GM18526 (cell line): Measurements from ENCODE around the gene LDLRAD2.

Source experiments
- POLR2A ChIP-seq: IDR thresholded peaks from 3 replicates; pipeline ENCODE4 v1.6.1; 2011; ENCODE audit not compliant: insufficient read length; ENCODE audit errors: extremely low read depth

Gene LDLRAD2

DNA sequence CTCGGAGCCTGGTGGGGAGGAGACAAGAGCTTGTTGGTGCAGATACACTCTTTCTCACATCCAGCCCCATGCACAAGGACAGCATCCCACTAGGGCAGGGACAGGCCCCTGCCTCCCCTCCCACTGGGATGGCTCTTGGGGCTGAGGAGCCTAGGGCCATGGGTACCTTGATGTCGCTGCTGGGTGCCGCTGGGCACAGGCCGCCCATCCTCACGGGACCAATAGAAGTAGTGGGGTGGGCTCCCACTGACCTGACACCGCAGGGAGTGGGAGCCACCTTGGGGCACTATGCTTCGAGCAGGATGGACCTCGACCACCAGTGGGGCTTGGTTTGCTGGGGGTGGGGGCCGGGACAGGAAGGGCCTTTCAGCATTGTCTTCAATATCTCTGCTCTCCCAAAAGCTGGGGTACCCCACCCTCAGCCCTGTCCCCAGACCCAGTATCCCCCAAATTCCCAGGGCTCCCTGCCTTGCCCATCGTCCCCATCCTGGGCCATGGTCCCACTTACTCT is 47.7 kb downstream of the LDLRAD2 start:
- no peak for TF ChIP-seq POLR2A

DNA sequence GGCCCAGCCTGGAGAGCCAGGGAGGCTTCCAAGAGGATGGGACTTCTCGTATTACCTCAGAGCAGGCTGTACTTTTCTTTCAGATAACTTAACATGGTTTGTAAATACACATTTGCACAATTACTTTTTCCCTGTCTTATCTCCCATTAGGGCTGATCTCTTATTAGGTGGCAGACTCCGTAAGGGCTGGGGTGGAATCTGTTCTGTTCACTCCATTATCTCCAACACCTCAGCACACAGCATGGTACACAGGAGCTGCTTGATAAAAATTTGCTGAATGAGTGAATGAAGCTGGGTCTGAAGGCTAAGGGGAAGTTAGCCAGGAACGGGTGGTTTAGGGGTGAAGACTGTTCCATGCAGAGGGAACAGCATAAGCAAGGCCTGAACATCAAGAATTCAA is 48.9 kb downstream of the LDLRAD2 start:
- TF ChIP-seq POLR2A, result no peak

DNA sequence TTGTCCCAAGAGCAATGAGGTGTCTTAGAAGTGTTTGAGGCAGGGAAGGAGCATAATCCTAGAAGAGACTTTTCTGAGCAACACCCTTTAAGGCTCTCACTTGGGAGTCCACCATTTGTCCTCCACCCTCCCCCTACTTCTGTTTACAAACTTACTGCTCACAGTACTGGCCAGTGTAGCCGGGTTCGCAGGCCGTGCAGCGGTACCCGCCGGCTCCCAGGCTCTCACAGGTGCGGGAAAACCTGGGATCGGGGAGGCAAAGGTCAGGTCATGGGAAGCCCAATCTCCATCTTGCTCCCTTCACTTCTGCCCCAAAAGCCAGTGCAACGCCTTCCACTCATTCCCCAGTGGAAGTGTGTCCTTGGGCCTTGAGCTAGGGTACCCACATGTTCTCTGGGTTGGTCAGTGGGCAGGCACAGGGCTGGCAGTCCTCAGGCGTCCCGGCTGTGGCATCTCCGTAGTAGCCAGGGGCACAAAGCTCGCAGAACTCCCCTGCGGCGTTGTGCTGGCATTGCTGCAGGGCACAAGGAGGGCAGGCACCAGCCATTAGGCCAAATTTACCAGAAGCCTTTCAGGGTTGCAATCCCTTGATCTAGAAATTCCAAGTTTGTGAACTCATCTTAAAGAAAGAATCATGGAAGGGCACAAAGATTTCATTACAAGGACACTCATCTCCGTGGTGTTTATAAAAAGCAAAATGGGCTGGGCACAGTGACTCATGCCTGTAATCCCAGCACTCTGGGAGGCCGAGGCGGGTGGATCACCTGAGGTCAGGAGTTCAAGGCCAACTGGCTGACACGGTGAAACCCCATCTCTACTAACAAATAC is 49.8 kb downstream of the LDLRAD2 start:
- no peak for TF ChIP-seq POLR2A

DNA sequence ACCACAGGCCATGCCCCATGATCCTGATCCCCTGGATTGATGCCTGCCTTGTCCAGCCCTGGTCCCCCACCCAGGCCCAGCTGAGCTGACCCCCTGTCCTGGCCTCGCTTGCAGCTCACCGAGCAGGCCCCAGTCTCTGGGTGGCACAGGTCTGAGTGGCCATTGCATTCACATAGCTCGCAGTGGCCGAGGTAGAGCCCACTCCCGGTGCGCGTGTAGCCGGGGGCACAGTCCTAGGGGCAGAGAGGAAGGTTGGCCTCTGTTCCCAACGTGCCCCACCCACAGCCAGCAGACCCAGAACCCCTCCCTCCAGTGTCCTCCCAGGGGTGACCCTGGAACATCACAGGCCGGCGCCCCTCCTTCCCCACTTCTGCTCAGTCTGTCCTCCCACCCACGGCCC is 51.9 kb downstream of the LDLRAD2 start:
- TF ChIP-seq POLR2A, result no peak

DNA sequence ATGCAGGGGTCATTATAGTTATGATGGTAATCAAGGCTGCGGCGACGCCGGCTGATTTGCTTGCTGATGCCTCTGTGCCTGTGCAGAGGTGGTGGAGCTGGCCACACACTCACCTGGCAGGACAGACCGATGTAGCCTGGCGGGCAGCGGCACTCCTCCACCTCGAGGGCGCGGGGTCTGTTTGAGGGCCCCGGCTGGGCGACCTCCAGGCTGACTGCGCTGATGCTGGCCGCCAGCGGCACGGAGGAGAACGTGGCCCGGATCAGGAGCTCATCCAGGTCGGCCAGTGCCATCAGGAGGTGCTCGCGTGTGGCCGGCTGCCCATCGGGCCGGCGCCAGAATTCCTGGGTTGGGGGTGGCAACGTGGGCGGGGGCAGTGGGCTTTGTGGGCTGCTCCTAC is 52.7 kb downstream of the LDLRAD2 start:
- no peak for TF ChIP-seq POLR2A

DNA sequence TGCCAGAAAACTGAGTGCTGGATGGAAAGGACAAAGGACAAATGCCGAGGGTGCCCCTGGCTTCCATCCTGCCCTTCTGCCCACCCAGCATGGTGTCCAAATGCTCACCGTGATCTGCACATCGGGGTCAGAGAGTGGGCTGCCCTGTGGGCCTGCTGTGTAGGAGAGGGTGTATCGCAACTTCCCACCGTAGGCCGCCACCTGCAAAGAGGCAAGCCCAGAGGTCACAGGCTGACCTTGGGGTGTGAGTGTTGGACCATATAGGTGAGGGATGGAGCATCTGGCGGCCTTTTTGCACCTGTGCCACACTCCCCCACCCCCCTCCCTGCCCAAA is 53.5 kb downstream of the LDLRAD2 start:
- TF ChIP-seq POLR2A, result no peak

DNA sequence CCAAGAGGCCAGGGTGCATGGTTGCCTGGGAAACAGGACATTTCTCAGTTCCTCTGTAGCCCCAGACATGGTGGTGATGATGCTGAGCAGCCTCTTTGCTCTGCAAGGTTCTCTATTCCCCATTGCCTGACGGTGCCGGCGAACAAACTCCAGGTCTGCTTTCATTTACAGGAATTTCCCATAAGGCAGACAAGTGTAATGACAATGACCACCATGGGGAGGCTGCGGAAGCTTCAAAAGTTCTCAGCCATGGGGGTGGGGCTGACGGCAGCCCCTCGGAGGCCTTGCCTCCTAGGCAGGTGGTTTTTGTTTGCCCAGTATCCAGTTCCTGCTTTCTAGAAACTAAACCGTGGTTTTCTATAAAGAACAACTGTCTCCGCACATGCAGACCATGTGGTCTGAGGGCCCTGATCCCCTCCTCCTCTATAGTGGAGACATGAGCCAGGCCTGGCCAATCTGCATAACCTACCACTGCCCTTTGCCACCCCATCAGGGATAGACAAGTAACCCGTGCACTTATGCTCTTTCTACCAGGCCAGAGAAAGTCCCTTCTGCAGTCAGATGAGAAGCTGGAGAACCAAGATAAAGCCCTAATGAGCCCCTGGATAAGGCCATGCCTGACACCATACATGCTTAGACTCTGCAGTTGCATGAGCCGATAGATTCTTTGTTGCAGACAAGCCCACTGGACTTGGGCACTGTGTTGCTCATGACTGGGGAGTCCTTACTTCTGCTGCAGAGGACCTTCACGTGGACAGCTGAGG is 54.1 kb downstream of the LDLRAD2 start:
- TF ChIP-seq POLR2A, result no peak

DNA sequence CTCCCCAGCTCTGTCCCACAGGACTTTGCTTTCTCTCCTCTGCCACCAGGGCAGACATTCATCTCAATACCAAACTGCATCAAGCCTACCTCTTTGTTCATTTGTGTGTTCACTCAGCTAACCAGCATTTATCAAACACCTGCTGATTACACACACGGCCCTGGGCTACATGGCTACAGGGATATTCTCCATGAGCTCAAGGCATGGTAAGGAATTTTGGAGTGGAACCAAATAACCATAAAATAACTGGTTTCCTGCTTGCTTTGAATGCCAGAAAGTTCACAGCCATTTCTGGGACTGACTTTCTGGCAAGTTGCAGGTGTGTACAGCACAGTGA is 54.6 kb downstream of the LDLRAD2 start:
- no peak for TF ChIP-seq POLR2A

DNA sequence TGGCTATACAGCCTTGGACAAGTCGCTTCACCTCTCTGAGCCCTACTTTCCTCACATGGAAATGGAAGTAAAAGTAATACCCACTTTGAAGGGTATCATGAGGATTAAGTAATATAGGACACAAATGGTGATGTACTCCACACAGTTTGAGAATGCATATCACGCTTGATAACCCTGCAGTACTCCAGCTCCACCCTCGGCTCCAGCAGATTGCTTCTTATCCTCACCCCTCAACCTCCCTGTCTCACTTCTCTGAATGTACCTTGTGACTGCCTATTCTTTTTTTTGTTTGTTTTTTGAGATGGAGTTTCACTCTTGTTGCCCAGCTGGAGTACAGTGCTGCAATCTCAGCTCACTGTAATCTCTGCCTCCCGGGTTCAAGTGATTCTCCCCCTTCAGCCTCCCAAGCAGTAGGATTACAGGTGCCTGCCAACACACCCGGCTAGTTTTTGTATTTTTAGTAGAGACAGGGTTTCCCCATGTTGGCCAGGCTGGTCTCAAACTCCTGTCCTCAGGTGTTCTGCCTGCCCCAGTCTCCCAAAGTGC is 55.5 kb downstream of the LDLRAD2 start:
- no peak for TF ChIP-seq POLR2A

DNA sequence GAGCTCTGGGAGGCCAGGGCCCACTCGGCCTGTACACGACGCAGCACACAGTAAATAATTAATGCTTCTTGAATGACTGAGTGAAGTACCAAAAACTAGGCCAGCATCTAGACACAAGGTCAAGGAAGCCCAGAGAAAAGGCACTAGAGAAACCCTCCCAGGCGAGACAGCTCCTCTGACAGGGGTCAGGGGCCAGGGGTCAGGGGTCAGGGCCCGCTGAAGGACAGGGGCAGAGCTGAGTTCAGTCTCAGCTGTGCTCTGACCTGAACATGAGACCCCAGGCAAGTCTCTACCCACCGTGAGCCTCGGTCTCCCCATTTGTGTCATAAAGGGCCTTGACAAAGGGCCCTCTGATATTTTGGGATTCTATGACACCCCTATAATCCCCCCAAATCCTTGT is 56.4 kb downstream of the LDLRAD2 start:
- TF ChIP-seq POLR2A, result no peak

DNA sequence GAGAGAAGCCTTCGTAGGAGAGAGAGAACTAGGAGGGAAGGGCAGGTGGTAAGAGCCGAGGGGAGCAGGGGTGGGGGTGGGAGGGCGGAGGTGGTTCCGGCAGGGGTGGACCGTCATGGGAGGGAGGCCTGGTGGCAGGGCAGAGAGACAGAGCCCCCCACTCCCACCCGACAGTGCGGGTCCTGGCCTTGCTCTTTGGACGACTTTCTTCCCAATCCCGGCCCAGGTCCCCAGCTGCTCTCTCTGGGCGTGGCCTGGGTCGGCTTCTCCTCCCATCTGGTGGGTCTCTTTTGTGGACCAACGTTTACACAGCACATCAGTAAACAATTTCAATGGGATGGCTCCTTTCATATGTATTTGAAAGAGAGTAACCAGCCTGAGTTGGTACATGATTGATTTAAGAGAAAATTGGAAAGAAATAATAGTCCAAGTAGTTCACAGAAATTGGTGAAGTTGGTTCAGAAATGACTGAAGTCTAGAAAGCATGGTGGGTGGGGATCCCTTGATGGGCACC is 56.9 kb downstream of the LDLRAD2 start:
- TF ChIP-seq POLR2A, result no peak

DNA sequence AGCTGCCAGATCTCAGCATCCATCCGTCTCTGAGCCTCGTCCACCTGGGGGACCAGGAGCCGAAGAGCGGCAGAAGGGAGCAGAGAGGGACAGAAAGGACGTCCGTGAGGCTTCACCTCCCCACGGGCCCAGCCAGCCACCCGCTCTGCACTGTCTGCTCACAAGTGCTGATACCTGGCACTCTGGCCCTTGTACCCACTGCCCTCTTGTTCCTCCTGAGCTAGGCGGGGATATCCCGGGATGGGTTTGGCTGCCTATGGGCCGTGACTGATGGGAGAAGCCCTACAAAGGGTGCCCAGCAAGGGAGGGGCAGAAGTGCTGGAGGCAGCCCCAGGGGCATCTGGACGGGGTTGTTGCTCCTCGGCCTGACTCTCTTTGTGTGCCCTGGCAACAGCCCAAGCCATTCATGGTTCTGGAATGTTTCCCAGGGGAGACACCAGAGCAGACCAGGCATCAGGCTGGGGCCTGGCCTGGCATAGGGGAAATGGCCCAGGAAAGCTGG is 57.6 kb downstream of the LDLRAD2 start:
- TF ChIP-seq POLR2A, result no peak

DNA sequence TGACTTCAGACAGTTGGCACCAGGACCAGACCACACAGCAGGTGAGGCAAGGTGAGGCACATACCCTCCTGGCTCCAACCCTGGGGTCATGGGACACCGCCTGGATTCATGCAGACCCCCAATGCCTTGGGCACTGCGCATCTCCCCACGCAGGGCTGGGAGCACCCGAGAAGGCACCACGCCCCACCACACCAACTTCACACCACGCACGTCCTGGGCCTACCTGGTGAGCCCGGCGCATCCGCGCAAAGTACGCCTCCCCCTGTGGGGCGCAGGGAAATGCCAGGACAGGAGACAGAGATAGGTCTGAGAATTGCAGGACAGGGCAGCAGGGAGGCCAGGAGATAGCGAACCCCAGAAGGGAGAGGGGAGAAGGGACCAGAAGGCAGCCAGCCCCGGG is 58.5 kb downstream of the LDLRAD2 start:
- no peak for TF ChIP-seq POLR2A

DNA sequence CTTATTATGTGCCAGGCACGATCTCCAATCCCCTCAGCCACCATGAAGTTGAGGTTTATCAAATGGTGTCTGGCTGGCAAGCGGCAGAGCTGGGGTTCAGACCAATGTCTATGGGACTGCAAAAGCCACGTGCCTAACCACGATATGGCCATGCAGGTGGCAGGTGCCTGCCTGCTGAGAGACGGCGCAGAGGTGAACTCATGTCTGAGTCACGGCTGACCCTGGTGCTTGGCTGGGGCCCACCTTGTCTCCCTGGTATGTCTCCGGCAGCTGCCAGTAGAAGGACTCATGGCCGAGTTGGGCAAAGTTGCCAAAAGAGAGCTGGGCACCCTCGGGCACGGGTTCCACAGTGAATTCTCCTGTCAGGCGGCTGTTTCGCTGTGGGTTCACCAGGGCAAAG is 59.9 kb downstream of the LDLRAD2 start:
- no peak for TF ChIP-seq POLR2A

DNA sequence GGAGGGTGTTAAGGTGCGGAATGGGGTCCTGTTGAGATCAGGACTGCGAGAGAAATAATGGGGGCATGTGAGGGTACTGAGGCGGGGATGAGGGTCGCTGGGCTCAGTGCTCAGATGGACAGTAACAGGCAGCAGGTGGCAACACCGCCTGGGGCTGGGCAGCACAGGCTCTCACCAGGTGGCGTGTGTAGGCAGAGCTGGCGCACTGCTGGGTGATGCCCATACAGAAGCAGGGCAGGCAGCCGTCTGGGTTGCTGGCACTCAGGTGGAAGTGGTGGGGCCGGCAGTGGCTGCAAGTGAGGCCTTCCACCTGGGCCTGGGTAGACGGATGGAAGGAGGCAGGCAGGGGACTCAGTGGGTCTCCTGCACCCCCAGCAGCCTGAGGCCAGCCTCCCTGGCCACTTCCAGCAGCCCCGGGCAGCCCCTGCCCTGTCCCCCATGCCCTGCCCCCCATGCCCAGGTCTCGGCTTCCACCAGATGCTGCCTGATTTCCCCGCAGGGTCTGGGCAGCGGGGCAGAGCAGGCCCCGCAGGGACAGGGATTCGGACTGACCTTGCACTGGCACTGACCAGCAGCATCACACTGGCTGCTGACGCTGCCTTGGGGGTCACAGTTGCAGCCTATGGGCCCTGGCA is 60.5 kb downstream of the LDLRAD2 start:
- no peak for TF ChIP-seq POLR2A

DNA sequence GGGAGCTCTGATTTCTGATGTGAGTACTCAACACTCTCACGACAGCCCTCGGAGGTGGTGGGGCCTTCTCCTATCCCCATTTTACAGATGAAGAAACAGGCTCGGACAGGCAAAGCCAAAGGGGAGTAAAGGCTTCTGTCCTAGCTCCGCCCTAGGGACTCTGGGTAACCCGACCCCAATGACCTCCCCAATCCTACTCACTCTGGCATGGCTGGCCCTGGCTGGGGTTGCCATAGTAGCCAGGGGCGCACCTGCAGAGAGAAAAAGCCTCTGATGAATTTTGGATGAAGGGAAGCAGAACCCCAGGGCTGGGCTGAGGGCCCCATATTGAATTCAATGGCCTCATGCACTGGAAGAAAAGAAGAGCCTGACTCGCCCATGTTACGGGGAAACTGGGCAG is 61.1 kb downstream of the LDLRAD2 start:
- no peak for TF ChIP-seq POLR2A

DNA sequence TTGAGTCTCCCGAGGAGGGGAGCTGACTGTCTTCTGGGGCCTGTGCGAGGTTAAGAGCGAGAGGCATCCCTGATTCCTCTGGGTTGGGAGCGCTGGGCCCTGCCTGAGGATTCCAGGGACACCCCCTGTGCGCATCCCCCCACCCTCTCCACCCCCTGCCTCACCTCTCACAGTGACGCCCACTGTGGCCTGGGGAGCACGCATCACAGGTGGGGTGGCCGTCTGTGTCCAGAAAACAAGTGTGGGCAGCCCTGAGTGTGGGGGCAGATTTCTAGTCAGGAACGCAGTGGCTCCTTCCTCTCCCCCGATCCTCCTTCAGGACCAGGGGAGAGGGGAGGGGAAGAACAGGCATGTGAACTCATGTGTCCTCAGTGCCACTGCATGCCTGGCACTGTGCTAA is 61.7 kb downstream of the LDLRAD2 start:
- no peak for TF ChIP-seq POLR2A
